GM19455 (cell line): Measurements from ENCODE around the gene RICTOR.
"Not testable (repeated sequence)": the region's sequence is repeated elsewhere in the genome, so short reads cannot be mapped to it uniquely, and the experiment has no call there.

Source experiments
- ATAC-seq: cut with Tn5 transposase; IDR thresholded peaks from one replicate; pipeline ENCODE4 v1.9.1; 2021; ENCODE audit not compliant: unreplicated experiment

The RICTOR gene

GRCh38 chr5:39058178-39058921 is 15.8 kb downstream of the RICTOR start:
- peak; percentile 94 for ATAC-seq

- peak; percentile 60 for ATAC-seq
These were observed 16.5 kb downstream of the RICTOR start for GRCh38 chr5:39057734-39058133.

GRCh38 chr5:39055768-39056398 is 18.3 kb downstream of the RICTOR start:
- no peak for ATAC-seq

GRCh38 chr5:39055027-39055767 is 19.0 kb downstream of the RICTOR start:
- ATAC-seq, result no peak

- no peak for ATAC-seq
These were observed 21.0 kb downstream of the RICTOR start for GRCh38 chr5:39053189-39053588.

GRCh38 chr5:39052141-39052540 is 22.1 kb downstream of the RICTOR start:
- no peak for ATAC-seq

GRCh38 chr5:39049315-39049714 is 24.9 kb downstream of the RICTOR start:
- ATAC-seq, result no peak

- ATAC-seq, result no peak
These were observed 33.3 kb downstream of the RICTOR start for GRCh38 chr5:39040875-39041274.

GRCh38 chr5:39034493-39034892 is 39.7 kb downstream of the RICTOR start:
- ATAC-seq, result not testable (repeated sequence)

- ATAC-seq, result no peak
These were observed 43.2 kb downstream of the RICTOR start for GRCh38 chr5:39031041-39031440.

- ATAC-seq, result no peak
These were observed 48.7 kb downstream of the RICTOR start for GRCh38 chr5:39025456-39025855.

- no peak for ATAC-seq
These were observed 49.3 kb downstream of the RICTOR start for GRCh38 chr5:39024884-39025283.

- no peak for ATAC-seq
These were observed 50.2 kb downstream of the RICTOR start for GRCh38 chr5:39024005-39024404.

- ATAC-seq, result no peak
These were observed 51.1 kb downstream of the RICTOR start for GRCh38 chr5:39023121-39023520.

- ATAC-seq, result no peak
These were observed 52.0 kb downstream of the RICTOR start for GRCh38 chr5:39022151-39022550.

GRCh38 chr5:39021413-39021812 is 52.8 kb downstream of the RICTOR start:
- ATAC-seq, result no peak

- no peak for ATAC-seq
These were observed 53.7 kb downstream of the RICTOR start for GRCh38 chr5:39020458-39020857.

GRCh38 chr5:39019254-39019653 is 54.9 kb downstream of the RICTOR start:
- no peak for ATAC-seq

- ATAC-seq, result no peak
These were observed 56.7 kb downstream of the RICTOR start for GRCh38 chr5:39017504-39017903.

- no peak for ATAC-seq
These were observed 57.5 kb downstream of the RICTOR start for GRCh38 chr5:39016587-39017275.
